Motor neuron (in vitro differentiated cells): Measurements from ENCODE around the gene UBXN6. TPM values are rescaled to one million over a fixed set of nuclear protein-coding genes. Genes with fewer than 3 reads are reported as not detected.

Source experiments
- ATAC-seq, 8 experiments: fragments of 200-7000 bp; cut with Tn5 transposase; replicated peaks in 6 of 8; 2 replicates each; pipeline ENCODE4 v1.8.0; 2021; ENCODE audit warnings: mild to moderate bottlenecking in 8 of 8, moderate library complexity in 8 of 8
- H3K27ac ChIP-seq, 2 donors: fragments of 250-450 bp; sonication (Bioruptor Pico); 2 replicates each; pipeline ENCODE4 v1.9.0; 2021; ENCODE audit warnings: antibody characterized with exemption in 2 of 2, mild to moderate bottlenecking in 2 of 2, moderate library complexity in 1 of 2
- H3K4me1 ChIP-seq, 2 donors: fragments of 250-450 bp; sonication (Bioruptor Pico); replicated peaks in 1 of 2; 2 replicates each; pipeline ENCODE4 v1.6.1; 2021; ENCODE audit warnings: antibody characterized with exemption in 2 of 2, mild to moderate bottlenecking in 2 of 2, moderate library complexity in 1 of 2
- H3K4me3 ChIP-seq, 5 donors: fragments of 250-450 bp; sonication (Bioruptor Pico); 2 replicates each; pipeline ENCODE4 v1.9.0; 2021; ENCODE audit warnings: antibody characterized with exemption in 5 of 5, mild to moderate bottlenecking in 5 of 5, moderate library complexity in 4 of 5
- WGBS, 10 experiments: fragments of 450-650 bp; shearing (Covaris generic); methylation state at CpG; one replicate each; pipeline ENCODE4 v1.0.0; 2022; 5-methylcytosine and 5-hydroxymethylcytosine counted together
- in situ Hi-C, 9 experiments: fragments of 400-800 bp; cut with MboI; loops; one replicate each; pipeline ENCODE4 v1.15.0; 2021; ENCODE audit warnings: low sequenced_read_pairs in 9 of 9, low pct_unique_long_range_greater_than_20kb in 2 of 9; ENCODE audit not compliant: unreplicated experiment in 9 of 9
- total RNA-seq, 8 experiments: library from RNA; unstranded; fragments of 300-600 nt; gene quantifications; 2 replicates each; pipeline versions ENCODE4 v1.2.3 to v1.2.4, GENCODE V29; 2022

The UBXN6 gene
- total RNA-seq, 8 experiments from 2014 or later = 56.8 to 93.5 (median 74.0) TPM

GRCh38 chr19:4487572-4487971, 30.0 kb upstream of the UBXN6 start:
- H3K27ac ChIP-seq = no peak overlapping the region
- no peak overlapping the region for H3K4me3 ChIP-seq
- no peaks in the 10 kb centered on the region for H3K4me1 ChIP-seq
- in situ Hi-C loops = no loop called here
- no peak for ATAC-seq
- 87 to 100% (median 100%) methylated on average over 1 to 7 of the region's 11 CpGs; no CpG with 5 or more reads in 4 of the 10 experiments for WGBS, 10 experiments

DNA sequence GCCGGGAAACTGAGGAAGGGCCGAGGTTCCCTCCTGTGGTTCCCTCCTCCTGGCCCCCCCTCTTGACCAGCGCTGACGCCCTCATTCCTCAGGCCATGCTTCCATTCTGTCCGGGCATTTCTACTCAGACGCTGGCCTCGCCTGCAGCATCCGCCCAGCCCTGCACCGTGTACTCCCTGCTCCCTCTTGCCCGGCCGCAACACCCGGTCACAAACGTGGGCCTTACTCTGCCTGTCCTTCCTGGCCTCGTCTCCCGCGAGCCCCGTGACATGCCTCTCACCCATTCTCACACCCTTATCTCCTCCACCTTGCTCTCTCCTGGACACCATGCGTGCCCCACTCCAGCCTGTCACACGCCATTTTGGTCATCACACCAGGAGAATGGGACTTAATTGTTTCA, 25.8 kb upstream of the UBXN6 start:
- Histone ChIP-seq H3K27ac (no peak overlapping the region), H3K4me3 (no peak overlapping the region), H3K4me1 (no peaks in the 10 kb centered on the region)
- WGBS, 10 experiments = 88 to 100% (median 93%) methylated on average over 2 to 12 of the region's 19 CpGs; no CpG with 5 or more reads in 2 of the 10 experiments
- ATAC-seq = peak in 4 of 8 experiments; percentile 23 to 32 (median 26)
- in situ Hi-C loops = no loop called here

DNA sequence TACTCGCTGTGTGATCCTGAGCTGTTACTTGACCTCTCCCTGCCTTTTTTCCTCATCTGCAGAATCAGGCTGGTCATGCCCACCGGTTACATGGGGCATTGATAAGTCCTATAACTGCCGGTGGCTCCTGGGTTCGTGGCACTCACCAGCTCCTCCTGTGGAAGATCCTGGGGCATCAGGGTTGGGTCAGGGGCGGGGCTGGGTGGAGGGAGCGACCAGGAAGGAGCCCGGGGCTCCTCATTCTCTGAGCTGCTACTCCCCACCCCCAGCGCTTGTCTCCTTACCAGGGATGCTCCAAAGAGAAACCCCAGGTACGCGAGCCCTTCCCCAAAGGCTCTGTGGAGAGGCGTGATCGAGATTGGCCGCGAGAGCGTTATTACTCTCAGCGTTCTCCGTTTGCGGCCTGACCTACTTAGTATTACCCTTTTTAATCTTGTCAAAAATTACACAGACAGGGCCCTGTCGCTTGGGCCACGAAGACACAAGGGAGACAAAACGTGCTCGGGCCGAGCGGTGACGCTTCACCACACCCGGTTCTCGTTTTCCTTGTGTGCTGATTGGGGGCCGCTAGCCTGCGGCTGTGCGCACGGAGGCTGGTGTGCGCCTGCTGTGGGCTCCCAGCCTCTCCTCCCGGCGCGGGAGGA, 25.2 kb upstream of the UBXN6 start:
- ATAC-seq = peak in 3 of 8 experiments; percentile 15 to 19 (median 16)
- in situ Hi-C loops = no loop called here
- H3K4me1 ChIP-seq = no peaks in the 10 kb centered on the region
- H3K27ac ChIP-seq = no peak overlapping the region
- WGBS, 10 experiments = 60 to 100% (median 97%) methylated on average over 1 to 14 of the region's 35 CpGs; no CpG with 5 or more reads in 1 of the 10 experiments
- no peak overlapping the region for H3K4me3 ChIP-seq

DNA sequence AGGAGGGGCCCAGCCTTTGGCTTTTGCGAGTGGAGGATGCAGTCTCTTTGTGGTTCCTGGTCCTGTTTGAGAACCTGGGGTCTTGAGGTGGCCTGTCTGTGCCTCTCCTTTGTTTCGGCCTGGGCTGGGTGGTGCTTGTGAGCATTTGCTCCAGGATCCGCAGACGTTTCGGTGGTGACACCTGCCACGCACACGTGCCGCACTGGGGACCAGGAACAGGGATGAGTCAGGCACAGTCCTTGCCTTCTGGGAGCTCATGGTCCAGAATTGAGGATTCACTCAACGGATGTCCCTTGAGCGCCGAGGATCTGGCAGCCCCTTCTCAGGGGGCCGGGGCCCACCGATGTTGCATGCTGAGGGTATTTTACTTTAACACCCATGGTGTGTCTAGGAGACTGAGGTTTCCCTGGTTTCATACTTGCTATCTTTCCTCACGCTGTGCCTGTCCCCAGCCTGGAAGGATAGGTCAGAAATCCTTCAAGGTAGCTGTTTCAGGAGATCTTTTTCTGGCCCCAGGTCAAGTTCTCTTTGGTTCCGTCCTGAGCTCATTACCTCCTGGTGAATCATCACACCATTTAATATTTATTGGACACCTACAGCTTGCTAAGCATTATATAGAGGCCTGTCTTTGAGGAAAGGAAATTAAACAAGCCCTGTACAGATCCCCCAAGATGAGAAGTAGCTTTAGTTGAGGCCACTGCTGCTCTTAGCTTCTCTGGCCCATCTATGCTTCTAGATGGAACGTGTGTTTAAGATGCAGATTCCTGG, 19.6 kb upstream of the UBXN6 start:
- 40 to 100% (median 90%) methylated on average over 1 to 8 of the region's 16 CpGs; no CpG with 5 or more reads in 1 of the 10 experiments for WGBS, 10 experiments
- no peak overlapping the region for H3K27ac ChIP-seq
- in situ Hi-C loops = no loop called here
- ATAC-seq = no peak
- no peak overlapping the region for H3K4me3 ChIP-seq
- H3K4me1 ChIP-seq = peaks cover 6 to 10% of the 10 kb centered on the region in 2 donors

- Histone ChIP-seq H3K27ac (peak overlapping the region; percentile 60 to 69), H3K4me3 (peak overlapping the region; percentile 46 to 59 (median 52)), H3K4me1 (peaks cover 9 to 12% of the 10 kb centered on the region in 2 donors)
- peak in 6 of 8 experiments; percentile 6 to 45 (median 43) for ATAC-seq
- in situ Hi-C loops = no loop called here
- 0 to 60% (median 0%) methylated on average over 1 to 3 of the region's 13 CpGs; no CpG with 5 or more reads in 7 of the 10 experiments for WGBS, 10 experiments
Measured at GRCh38 chr19:4474514-4475022, 17.0 kb upstream of the UBXN6 start.

GRCh38 chr19:4473763-4474513, 16.3 kb upstream of the UBXN6 start:
- no peak for ATAC-seq
- WGBS, 10 experiments = 0% methylated on average over 3 of the region's 23 CpGs; no CpG with 5 or more reads in 9 of the 10 experiments
- Histone ChIP-seq H3K4me1 (peaks cover 9 to 12% of the 10 kb centered on the region in 2 donors), H3K27ac (peak overlapping the region; percentile 55 to 69), H3K4me3 (peak overlapping the region; percentile 46 to 59 (median 52))
- in situ Hi-C loops = no loop called here

DNA sequence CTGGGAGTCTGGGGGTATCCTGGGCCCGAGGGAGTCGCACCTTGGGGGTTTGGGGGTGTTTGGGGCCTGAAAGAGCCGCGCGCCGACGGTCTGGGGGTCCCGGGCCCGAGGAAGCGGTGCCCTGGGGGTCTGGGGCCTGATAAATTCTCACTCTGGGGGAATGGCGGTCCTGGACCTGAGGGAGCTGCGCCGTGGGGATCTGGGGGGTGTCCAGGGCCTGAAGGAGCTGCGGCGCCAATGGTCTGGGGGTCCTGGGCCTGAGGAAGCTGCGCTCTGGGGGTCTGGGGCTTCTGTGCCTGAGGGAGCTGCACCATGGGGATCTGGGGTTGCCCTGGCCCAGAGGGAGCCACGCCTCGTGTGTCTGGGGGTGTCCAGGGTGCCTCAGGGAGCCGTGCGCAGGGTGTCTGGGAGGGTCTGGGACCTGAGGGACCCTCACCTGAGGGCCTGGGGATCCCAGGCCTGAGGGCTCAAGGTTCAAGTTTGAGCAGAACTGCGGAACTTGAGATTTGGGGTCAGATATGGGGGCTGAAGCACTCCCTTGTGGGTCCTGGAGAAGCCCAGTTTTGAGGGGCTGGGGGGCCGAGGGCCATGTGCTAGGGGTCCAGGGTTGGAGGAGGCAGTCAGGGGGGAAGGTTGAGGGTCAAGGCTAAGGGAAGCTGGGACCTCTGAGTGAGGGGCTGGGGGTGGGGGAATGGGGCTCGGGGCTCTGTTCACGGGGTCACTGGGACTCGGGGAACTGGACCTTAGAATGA, 15.6 kb upstream of the UBXN6 start:
- 0% methylated on average over 1 of the region's 25 CpGs; no CpG with 5 or more reads in 9 of the 10 experiments for WGBS, 10 experiments
- Histone ChIP-seq H3K4me3 (peak overlapping the region; percentile 46 to 59 (median 52)), H3K27ac (peak overlapping the region in 1 of 2 donors; percentile 23), H3K4me1 (peaks cover 9 to 12% of the 10 kb centered on the region in 2 donors)
- ATAC-seq = no peak
- in situ Hi-C loops = no loop called here

GRCh38 chr19:4472174-4472974, 14.8 kb upstream of the UBXN6 start, which contains the start of gene HDGFL2:
Gene HDGFL2 (plus strand): TSS chr19:4472297. CDS start chr19:4472351, 54 bp downstream.
- Histone ChIP-seq H3K4me3 (peak within 1 kb of the TSS; percentile 48 to 59 (median 52)), H3K4me1 (peaks cover 9 to 12% of the 10 kb centered on the region in 2 donors), H3K27ac (peak within 1 kb of the TSS; percentile 77 to 82)
- 0% methylated on average over 2 of the region's 71 CpGs; no CpG with 5 or more reads in 9 of the 10 experiments for WGBS, 10 experiments
- ATAC-seq = no peak
- in situ Hi-C loops = no loop called here

DNA sequence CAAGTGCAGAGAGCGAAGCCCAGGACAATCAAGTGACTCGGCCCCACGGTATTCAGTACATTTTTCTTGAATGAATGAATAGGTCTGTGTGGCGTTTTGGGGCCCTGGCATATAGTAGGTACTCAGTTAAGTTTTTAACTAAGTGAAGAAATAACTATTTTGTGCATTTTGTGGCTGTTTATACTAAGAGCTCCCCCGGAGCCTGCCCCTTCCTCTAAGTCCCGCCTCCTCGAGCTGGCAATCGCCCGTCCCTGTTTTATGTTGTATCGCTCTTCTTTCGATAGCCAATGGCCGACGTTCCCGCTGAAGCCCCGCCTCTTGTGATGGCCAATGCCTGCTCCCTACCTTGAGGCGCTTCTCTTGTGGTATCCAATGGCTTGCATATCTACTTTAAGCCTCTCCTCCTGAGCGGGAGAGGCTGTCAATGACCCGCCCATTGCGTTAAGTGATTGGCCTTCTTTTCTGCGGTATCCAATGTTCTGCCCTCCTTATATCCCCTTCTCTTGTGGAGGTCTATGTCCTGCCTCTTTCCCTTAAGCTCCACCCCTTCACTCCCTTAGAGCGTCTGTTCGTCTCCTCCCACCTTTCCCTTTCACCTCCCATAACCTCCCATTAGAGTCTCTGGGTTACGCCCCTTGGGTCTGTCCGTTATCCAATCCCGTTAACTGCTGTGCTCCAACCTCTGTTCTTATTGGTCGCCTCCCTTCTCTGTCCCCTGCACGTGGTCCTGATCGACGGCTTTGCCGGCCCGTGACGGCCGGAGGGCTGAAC, 14.0 kb upstream of the UBXN6 start:
- in situ Hi-C loops = no loop called here
- ATAC-seq = peak; percentile 86 to 91 (median 89)
- Histone ChIP-seq H3K4me1 (peaks cover 9 to 12% of the 10 kb centered on the region in 2 donors), H3K4me3 (peak overlapping the region; percentile 48 to 59 (median 52)), H3K27ac (peak overlapping the region; percentile 77 to 82)
- WGBS, 10 experiments = 0 to 10% (median 0%) methylated on average over 2 to 17 of the region's 33 CpGs; no CpG with 5 or more reads in 1 of the 10 experiments

- Histone ChIP-seq H3K27ac (no peak overlapping the region), H3K4me3 (no peak overlapping the region), H3K4me1 (peaks cover 2 to 3% of the 10 kb centered on the region in 2 donors)
- 50 to 95% (median 83%) methylated on average over 1 to 3 of the region's 3 CpGs; no CpG with 5 or more reads in 5 of the 10 experiments for WGBS, 10 experiments
- no peak for ATAC-seq
- in situ Hi-C loops = no loop called here
Measured at GRCh38 chr19:4467835-4468234, 10.2 kb upstream of the UBXN6 start.
